CD4-positive, alpha-beta T cell treated with Interleukin-17A for 1 hour (primary cell): ENCODE results near the gene PTPRN2.
"Not testable (repeated sequence)": the region's sequence is repeated elsewhere in the genome, so short reads cannot be mapped to it uniquely, and the experiment has no call there.

Source experiments
- DNase-seq: peaks from one replicate; pipeline ENCODE4 v3.0.0-alpha.2; 2020

Gene PTPRN2

DNA sequence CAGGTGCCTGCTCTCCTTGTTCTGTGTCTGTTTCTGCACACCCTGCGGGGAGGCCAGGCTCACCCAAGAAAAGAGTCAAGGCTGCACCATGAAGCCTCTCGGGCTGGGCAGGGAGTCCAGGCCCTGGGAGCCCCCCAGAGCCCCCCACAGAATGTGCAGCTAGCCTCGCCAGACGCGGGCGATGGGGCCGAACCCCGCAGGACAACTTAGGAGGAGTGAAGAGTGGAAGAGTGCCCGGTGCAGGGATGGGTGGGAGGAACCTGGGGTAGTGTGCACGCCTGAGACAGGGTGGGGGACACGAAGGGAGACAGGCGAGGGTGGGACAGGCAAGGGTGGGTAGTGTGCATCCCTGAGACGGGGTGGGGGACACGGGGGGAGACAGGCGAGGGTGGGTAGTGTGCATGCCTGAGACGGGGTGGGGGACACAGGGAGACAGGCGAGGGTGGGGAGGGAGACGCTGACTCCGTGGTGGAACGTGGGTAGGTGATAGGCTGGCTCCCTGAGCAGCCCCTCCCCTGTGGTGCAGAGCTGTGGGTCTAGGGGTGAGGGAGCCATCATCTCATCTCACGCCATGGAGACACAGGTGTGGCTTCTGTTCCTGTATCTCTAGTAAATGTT lies 635.5 kb downstream of the PTPRN2 start:
- no peak for DNase-seq

- no peak for DNase-seq
Observed at GRCh38 chr7:157951300-157952049, 636.1 kb downstream of the PTPRN2 start.

DNA sequence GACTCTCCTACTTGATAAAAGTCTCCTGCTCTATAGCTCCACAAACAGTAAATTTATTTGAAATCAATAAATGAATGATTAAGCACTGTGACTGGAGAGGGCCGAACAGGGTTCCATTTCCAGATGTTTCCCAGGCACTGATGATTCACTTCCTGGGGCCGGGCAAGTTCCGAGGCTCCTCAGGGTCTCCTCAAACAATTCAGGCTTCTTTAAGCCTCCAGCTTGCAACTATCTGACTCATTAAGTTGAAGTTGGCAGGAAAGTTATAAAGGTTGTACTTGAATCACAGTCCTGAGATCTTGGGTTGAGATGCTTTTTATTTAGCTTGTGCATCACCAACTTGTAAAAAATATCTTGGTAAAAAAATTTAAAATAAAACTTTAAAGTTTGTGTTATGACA lies 637.9 kb downstream of the PTPRN2 start:
- DNase-seq = no peak

DNA sequence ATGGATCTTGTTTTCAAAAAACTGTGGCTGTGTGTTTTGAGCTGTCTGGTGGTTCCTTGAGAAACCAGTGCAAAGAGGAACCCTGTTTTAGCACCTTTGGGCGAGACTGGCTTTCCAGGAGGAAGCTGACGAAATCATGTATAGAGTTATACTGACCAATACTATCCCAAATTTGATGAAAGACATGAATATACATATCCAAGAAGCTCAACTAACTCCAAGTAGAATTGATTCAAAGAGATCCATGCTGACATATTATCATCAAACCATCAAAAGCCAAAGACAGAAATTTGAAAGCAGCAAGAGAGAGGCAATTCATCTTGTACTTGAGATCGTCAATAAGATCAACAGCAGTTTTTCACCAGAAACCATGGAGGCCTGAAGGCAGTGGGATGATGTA lies 640.1 kb downstream of the PTPRN2 start:
- DNase-seq = no peak

- DNase-seq = no peak
Observed at GRCh38 chr7:157946398-157947060, 641.1 kb downstream of the PTPRN2 start.

- DNase-seq = no peak
Observed at GRCh38 chr7:157945401-157945800, 642.2 kb downstream of the PTPRN2 start.

- DNase-seq = no peak
Observed at GRCh38 chr7:157944734-157945291, 642.8 kb downstream of the PTPRN2 start.

- DNase-seq = no peak
Observed at GRCh38 chr7:157944051-157944450, 643.6 kb downstream of the PTPRN2 start.

GRCh38 chr7:157943561-157943960 lies 644.1 kb downstream of the PTPRN2 start:
- no peak for DNase-seq

DNA sequence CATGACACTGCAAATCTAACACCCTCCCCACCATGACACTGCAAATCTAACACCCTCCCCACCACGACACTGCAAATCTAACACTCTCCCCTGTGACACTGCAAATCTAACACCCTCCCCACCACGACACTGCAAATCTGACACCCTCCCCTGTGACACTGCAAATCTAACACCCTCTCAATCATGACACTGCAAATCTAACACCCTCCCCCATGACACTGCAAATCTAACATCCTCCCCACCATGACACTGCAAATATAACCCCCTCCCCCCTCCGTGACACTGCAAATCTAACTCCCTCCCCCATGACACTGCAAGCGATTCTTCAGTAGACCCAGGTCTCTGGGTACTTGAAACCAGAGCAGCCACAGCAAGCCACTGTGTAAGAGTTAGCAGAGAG lies 646.4 kb downstream of the PTPRN2 start:
- DNase-seq = no peak

- no peak for DNase-seq
Observed at GRCh38 chr7:157940497-157940896, 647.1 kb downstream of the PTPRN2 start.

- DNase-seq = no peak
Observed at GRCh38 chr7:157938211-157938610, 649.4 kb downstream of the PTPRN2 start.

GRCh38 chr7:157937406-157937805 lies 650.2 kb downstream of the PTPRN2 start:
- no peak for DNase-seq

- DNase-seq = no peak
Observed at GRCh38 chr7:157936976-157937375, 650.6 kb downstream of the PTPRN2 start.

GRCh38 chr7:157935721-157936120 lies 651.9 kb downstream of the PTPRN2 start:
- DNase-seq = not testable (repeated sequence)

DNA sequence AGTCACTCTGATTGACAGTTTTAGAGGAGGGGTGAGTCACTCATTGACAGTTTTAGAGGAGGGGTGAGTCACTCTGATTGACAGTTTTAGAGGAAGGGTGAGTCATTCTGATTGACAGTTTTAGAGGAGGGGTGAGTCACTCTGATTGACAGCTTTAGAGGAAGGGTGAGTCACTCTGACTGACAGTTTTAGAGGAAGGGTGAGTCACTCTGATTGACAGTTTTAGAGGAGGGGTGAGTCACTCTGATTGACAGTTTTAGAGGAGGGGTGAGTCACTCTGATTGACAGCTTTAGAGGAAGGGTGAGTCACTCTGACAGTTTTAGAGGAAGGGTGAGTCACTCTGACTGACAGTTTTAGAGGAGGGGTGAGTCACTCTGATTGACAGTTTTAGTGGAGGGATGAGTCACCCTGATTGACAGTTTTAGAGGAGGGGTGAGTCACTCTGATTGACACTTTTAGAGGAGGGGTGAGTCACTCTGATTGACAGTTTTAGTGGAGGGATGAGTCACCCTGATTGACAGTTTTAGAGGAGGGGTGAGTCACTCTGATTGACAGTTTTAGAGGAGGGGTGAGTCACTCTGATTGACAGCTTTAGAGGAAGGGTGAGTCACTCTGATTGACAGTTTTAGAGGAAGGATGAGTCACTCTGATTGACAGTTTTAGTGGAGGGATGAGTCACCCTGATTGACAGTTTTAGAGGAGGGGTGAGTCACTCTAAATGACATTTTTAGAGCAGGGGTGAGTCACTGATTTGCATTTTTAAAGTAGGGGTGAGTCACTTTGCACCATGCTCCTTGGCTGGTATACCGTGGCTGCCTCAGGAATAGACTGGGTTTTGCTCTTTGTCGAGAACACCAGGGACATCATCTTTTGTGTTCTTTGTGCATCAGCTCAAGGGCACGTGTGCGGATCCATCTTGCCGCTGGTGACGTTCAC lies 654.1 kb downstream of the PTPRN2 start:
- not testable (repeated sequence) for DNase-seq

DNA sequence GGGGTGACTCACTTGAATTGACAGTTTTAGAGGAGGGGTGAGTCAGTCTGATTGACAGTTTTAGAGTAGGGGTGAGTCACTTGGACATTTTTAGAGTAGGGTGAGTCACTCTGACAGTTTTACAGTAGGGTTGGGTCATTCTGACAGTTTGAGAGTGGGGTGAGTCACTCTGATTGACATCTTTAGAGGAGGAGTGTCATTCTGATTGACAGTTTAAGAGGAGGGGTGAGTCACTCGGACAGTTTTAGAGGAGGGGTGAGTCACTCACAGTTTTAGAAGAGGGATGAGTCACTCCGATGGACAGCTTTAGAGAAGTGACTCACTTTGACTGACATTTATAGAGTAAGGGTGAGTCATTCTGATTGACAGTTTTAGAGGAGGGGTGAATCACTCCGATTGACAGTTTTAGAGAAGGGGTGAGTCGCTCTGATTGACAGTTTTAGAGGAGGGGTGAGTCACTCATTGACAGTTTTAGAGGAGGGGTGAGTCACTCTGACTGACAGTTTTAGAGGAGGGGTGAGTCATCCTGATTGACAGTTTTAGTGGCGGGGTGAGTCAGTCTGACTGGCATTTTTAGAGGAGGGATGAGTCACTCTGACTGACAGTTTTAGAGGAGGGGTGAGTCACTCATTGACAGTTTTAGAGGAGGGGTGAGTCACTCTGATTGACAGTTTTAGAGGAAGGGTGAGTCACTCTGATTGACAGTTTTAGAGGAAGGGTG lies 655.0 kb downstream of the PTPRN2 start:
- no peak for DNase-seq

GRCh38 chr7:157930926-157931466 lies 656.6 kb downstream of the PTPRN2 start:
- no peak for DNase-seq

DNA sequence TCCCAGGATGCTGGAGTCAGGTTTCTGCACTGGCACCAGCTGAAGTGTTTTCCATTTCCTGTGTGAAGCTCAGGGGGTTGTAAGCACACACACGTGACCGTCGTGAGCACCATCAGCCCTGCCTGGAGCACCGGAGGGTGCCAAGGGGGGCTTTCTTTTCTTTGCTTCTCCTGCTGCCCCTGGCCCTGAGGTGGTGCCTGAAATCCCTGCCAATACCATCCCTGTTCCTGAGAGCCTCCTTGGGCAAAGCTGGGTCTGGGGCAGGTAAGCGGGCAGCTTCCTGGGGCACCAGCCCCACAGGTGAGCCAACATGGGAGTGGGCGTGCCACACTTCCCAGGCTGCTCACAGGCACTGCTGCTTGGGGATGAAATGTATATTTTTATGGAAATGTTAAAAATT lies 657.2 kb downstream of the PTPRN2 start:
- DNase-seq = no peak

DNA sequence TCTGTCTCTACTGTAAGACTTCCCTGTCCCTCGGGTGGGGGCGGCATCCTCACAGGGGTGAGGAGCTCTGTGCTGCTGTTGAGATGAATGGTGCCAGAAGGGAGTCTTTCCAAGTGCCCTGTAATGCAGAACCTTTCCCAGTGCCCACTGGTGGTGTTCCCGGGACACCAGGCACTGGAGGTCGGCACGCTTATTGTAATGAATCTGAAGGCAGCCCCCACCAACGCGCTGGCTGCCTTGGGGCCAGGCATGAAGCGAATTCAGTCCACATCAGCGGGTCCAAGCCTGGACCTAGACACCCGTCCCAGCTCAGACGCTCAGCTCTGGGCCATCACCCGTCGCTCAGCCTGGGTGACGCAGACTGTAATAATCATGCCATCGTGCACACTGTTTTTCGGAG lies 658.0 kb downstream of the PTPRN2 start:
- DNase-seq = no peak

DNA sequence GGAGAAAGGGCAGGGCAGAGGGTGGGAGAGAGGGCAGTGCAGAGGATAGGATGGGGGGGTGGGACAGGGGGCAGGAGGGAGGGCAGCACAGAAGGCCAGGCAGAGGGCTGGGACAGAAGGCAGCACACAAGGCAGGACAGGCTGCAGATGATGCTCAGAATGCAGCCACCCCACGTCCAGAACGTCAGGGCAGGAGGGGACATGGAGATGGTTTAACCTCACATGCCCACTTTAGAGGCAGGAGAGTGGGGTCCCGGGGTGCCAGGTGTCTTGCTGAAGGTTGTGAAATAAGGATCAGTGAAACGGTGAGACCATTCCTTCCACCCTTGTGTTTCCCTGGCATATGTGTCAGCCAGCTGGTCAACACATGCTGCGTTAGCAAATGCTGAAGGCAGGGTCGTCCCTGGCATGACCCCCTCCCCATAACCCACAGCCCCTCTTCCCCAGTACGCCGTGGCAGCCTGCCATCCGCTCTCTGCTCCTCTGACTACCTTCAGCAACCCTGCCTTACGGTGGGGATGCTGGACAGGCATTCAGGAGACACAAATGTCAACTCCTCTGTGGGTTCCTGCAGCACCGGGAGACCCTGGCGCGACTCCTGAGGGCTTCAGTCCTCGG lies 658.7 kb downstream of the PTPRN2 start:
- DNase-seq = no peak
